Esophagus muscularis mucosa (tissue), 3 donors: ENCODE data around the gene DSTN.

Source experiments
- POLR2A ChIP-seq: fragments of 450-650 bp; IDR thresholded peaks from one replicate; pipeline ENCODE4 v1.6.1; 2017; ENCODE audit warnings: antibody characterized with exemption, moderate library complexity, mild to moderate bottlenecking, low read depth
- POLR2AphosphoS5 ChIP-seq, 2 donors: sonication (generic); formaldehyde crosslinking; IDR thresholded peaks; one replicate each; pipeline ENCODE4 v1.6.1; 2017; ENCODE audit warnings: antibody characterized with exemption in 2 of 2
- TF ChIP-seq, protein P1 (sequence below), 3 experiments: fragments of 200-600 bp in 2 of 3; fragments of 450-650 bp in 1 of 3; sonication (generic) in 2 of 3; IDR thresholded peaks; one replicate each; pipeline ENCODE4 v1.5.1; 2017 to 2019; ENCODE audit warnings: antibody characterized with exemption in 3 of 3, mild to moderate bottlenecking in 2 of 3, moderate library complexity in 1 of 3

DNA sequence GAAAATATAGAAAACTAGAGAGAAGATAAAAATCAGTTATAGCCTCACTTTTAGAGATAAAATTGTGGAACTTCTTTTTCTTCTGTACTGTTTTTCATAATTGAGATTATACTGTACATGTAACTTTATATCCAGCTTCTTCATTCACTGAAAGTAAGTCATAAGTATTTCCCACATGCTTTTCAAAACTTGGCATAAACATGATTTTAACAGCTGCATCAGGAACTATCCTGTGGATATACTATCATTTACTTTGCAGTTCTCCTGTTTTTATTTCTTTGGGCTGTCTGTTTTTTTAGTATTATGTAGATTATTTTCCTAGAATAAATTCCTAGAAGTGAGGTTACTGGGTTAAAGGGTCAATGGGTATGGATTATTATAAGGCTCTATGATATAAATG, 14.8 kb downstream of the DSTN start:
- no peak for TF ChIP-seq POLR2A
- TF ChIP-seq, protein P1, sequence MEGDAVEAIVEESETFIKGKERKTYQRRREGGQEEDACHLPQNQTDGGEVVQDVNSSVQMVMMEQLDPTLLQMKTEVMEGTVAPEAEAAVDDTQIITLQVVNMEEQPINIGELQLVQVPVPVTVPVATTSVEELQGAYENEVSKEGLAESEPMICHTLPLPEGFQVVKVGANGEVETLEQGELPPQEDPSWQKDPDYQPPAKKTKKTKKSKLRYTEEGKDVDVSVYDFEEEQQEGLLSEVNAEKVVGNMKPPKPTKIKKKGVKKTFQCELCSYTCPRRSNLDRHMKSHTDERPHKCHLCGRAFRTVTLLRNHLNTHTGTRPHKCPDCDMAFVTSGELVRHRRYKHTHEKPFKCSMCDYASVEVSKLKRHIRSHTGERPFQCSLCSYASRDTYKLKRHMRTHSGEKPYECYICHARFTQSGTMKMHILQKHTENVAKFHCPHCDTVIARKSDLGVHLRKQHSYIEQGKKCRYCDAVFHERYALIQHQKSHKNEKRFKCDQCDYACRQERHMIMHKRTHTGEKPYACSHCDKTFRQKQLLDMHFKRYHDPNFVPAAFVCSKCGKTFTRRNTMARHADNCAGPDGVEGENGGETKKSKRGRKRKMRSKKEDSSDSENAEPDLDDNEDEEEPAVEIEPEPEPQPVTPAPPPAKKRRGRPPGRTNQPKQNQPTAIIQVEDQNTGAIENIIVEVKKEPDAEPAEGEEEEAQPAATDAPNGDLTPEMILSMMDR (IDR thresholded peaks at IDR 0.05), result no peak
- no peak for TF ChIP-seq POLR2AphosphoS5 (IDR thresholded peaks at IDR 0.05)
